DOHH2 (cell line): Measurements from ENCODE around the gene KLHL33.

Experiments
- EZH2phosphoT487 ChIP-seq: fragments of 200-600 bp; sonication (generic); IDR thresholded peaks from 2 replicates; pipeline ENCODE4 v1.6.1; 2017; ENCODE audit warnings: borderline replicate concordance, mild to moderate bottlenecking, antibody characterized with exemption, low read length, moderate library complexity, mixed read lengths
- TF ChIP-seq, protein P1 (sequence below): fragments of 200-600 bp; sonication (generic); IDR thresholded peaks from one replicate; pipeline ENCODE4 v1.5.1; 2014; ENCODE audit warnings: antibody characterized with exemption, mild to moderate bottlenecking, low read depth, low read length; ENCODE audit not compliant: poor library complexity, severe bottlenecking

GRCh38 chr14:20441461-20441860 is 5.5 kb upstream of the KLHL33 start:
- TF ChIP-seq, protein P1, sequence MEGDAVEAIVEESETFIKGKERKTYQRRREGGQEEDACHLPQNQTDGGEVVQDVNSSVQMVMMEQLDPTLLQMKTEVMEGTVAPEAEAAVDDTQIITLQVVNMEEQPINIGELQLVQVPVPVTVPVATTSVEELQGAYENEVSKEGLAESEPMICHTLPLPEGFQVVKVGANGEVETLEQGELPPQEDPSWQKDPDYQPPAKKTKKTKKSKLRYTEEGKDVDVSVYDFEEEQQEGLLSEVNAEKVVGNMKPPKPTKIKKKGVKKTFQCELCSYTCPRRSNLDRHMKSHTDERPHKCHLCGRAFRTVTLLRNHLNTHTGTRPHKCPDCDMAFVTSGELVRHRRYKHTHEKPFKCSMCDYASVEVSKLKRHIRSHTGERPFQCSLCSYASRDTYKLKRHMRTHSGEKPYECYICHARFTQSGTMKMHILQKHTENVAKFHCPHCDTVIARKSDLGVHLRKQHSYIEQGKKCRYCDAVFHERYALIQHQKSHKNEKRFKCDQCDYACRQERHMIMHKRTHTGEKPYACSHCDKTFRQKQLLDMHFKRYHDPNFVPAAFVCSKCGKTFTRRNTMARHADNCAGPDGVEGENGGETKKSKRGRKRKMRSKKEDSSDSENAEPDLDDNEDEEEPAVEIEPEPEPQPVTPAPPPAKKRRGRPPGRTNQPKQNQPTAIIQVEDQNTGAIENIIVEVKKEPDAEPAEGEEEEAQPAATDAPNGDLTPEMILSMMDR = no peak
- TF ChIP-seq EZH2phosphoT487 = no peak
